ENCODE results near the gene VTI1A.

VTI1A gene

GRCh38 chr10:112675560-112676083 is 228.6 kb downstream of the VTI1A start:
- TF ChIP-seq, protein P1, sequence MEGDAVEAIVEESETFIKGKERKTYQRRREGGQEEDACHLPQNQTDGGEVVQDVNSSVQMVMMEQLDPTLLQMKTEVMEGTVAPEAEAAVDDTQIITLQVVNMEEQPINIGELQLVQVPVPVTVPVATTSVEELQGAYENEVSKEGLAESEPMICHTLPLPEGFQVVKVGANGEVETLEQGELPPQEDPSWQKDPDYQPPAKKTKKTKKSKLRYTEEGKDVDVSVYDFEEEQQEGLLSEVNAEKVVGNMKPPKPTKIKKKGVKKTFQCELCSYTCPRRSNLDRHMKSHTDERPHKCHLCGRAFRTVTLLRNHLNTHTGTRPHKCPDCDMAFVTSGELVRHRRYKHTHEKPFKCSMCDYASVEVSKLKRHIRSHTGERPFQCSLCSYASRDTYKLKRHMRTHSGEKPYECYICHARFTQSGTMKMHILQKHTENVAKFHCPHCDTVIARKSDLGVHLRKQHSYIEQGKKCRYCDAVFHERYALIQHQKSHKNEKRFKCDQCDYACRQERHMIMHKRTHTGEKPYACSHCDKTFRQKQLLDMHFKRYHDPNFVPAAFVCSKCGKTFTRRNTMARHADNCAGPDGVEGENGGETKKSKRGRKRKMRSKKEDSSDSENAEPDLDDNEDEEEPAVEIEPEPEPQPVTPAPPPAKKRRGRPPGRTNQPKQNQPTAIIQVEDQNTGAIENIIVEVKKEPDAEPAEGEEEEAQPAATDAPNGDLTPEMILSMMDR (IDR thresholded peaks at IDR 0.05; ENCODE audit: control insufficient read depth, extremely low read depth, insufficient read depth) = no peak
- H3K4me3 ChIP-seq (ENCODE audit: low read depth, low read length) = no peak overlapping the region
- no peak for DNase-seq (ENCODE audit: low read depth)

- H3K4me3 ChIP-seq (ENCODE audit: low read depth, low read length) = no peak overlapping the region
- no peak for DNase-seq (ENCODE audit: low read depth)
- TF ChIP-seq, protein P1 (IDR thresholded peaks at IDR 0.05; ENCODE audit: control insufficient read depth, extremely low read depth, insufficient read depth) = no peak
Measured at GRCh38 chr10:112677689-112678088, 230.7 kb downstream of the VTI1A start.

GRCh38 chr10:112678581-112678980 is 231.6 kb downstream of the VTI1A start:
- TF ChIP-seq, protein P1 (IDR thresholded peaks at IDR 0.05; ENCODE audit: control insufficient read depth, extremely low read depth, insufficient read depth) = no peak
- no peak overlapping the region for H3K4me3 ChIP-seq (ENCODE audit: low read depth, low read length)
- DNase-seq (ENCODE audit: low read depth) = no peak

- no peak overlapping the region for H3K4me3 ChIP-seq (ENCODE audit: low read depth, low read length)
- TF ChIP-seq, protein P1 (IDR thresholded peaks at IDR 0.05; ENCODE audit: control insufficient read depth, extremely low read depth, insufficient read depth) = no peak
- DNase-seq (ENCODE audit: low read depth) = no peak
Measured at GRCh38 chr10:112678987-112679386, 232.0 kb downstream of the VTI1A start.

DNA sequence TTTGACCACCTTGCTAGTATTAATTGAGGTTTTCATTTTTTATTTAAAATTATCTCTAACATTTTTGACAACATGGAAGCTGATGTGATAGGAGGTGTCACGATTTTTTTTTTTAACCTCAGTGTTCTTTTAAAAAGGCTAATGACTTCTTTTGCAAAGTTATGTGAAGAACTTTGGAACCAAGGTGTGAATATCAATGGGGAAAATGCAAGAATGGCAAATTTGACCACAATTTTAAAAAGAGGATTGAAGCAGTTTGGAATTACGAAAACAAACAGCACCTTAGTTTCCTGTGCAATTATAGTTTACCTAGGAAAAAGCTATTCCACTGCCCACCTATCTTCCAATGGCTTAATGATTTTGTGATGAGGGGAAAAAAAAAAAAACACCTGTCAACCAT is 232.4 kb downstream of the VTI1A start:
- TF ChIP-seq, protein P1 (IDR thresholded peaks at IDR 0.05; ENCODE audit: control insufficient read depth, extremely low read depth, insufficient read depth) = no peak
- DNase-seq (ENCODE audit: low read depth) = no peak
- no peak overlapping the region for H3K4me3 ChIP-seq (ENCODE audit: low read depth, low read length)

DNA sequence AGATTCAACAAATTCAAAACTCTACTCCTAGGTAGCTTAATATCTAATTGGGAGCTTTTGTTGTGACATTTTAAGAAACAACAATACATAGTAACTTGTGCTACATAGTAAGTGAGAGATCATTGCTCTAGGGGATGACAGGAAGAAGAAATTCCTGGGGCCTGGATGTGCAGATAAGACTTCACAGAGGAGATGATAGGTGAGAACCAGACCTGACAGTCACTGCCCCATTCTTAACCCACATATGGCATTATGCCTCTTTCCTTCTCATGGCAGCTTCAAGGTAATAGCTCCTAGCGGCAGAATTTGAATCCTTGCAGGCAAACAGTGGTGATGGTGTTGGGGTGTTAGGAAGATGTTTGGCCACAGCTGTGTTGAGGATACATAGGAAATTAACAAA is 233.6 kb downstream of the VTI1A start:
- H3K4me3 ChIP-seq (ENCODE audit: low read depth, low read length) = no peak overlapping the region
- TF ChIP-seq, protein P1 (IDR thresholded peaks at IDR 0.05; ENCODE audit: control insufficient read depth, extremely low read depth, insufficient read depth) = no peak
- no peak for DNase-seq (ENCODE audit: low read depth)

DNA sequence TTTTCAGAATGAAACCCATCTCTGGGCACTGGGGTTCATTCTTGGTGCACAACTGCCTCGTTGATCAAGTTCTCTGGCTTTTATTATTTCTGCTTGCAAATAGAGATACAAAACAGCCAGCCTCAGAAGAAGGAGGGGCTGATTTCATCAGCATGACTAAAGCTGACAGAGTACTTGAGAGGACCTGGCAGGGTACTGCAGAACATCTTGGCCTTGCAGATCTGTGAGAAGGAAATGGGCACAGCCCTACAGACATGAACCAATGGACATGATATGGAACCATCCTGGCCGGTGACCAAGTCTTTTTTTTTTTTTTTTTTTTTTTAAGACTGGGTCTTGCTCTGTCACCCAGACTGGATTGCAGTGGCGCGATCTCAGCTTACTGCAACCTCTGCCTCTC is 240.6 kb downstream of the VTI1A start:
- TF ChIP-seq, protein P1 (IDR thresholded peaks at IDR 0.05; ENCODE audit: control insufficient read depth, extremely low read depth, insufficient read depth) = no peak
- no peak overlapping the region for H3K4me3 ChIP-seq (ENCODE audit: low read depth, low read length)
- peak; percentile 32 for DNase-seq (ENCODE audit: low read depth)
